Measurements from ENCODE around the gene TNPO2. TPM values are rescaled to one million over a fixed set of nuclear protein-coding genes. Genes with fewer than 3 reads are reported as not detected.

The TNPO2 gene
- total RNA-seq, 2 experiments from 2014 or later = 145 to 148 TPM

- POLR2A ChIA-PET = interaction anchor here (0.7 to 1.2 kb wide), 2 partner anchors 10 to 17 kb away, joined by 4 to 21 read pairs; no protein-coding TSS in a partner anchor
- CTCF ChIA-PET = interaction anchor here (1.0 to 1.2 kb wide), 2 partner anchors 26 to 66 kb away, joined by 4 read pairs; a partner anchor contains a TSS
Observed at GRCh38 chr19:12695514-12695913, 28.2 kb downstream of the TNPO2 start.

- POLR2A ChIA-PET = interaction anchor here (0.7 kb wide), 1 partner anchor 17 kb away, joined by 4 read pairs; no protein-coding TSS in a partner anchor
- CTCF ChIA-PET = interaction anchor here (1.2 kb wide), 1 partner anchor 66 kb away, joined by 4 read pairs; no protein-coding TSS in a partner anchor
Observed at GRCh38 chr19:12695096-12695495, 28.6 kb downstream of the TNPO2 start.

GRCh38 chr19:12694641-12695040 lies 29.1 kb downstream of the TNPO2 start:
- ChIA-PET CTCF (no interaction called here), POLR2A (interaction anchor here (1.0 kb wide), 1 partner anchor 28 kb away, joined by 7 read pairs; no protein-coding TSS in a partner anchor)

GRCh38 chr19:12692960-12693359 lies 30.8 kb downstream of the TNPO2 start:
- ChIA-PET POLR2A (no interaction called here), CTCF (no interaction called here)

GRCh38 chr19:12689581-12690216 lies 34.0 kb downstream of the TNPO2 start:
- CTCF ChIA-PET = interaction anchor here (1.2 kb wide), 1 partner anchor 158 kb away, joined by 3 read pairs; no protein-coding TSS in a partner anchor
- POLR2A ChIA-PET = no interaction called here

GRCh38 chr19:12689012-12689411 lies 34.7 kb downstream of the TNPO2 start:
- POLR2A ChIA-PET = no interaction called here
- CTCF ChIA-PET = no interaction called here

- CTCF ChIA-PET = interaction anchor here (1.1 kb wide), 1 partner anchor 124 kb away, joined by 3 read pairs; no protein-coding TSS in a partner anchor
- POLR2A ChIA-PET = interaction anchor here (0.6 kb wide), 1 partner anchor 160 kb away, joined by 3 read pairs; no protein-coding TSS in a partner anchor
Observed at GRCh38 chr19:12687496-12688196, 36.1 kb downstream of the TNPO2 start, which contains the start of gene GNG14. TSS of gene GNG14 (plus strand) at chr19:12687998. CDS start at chr19:12688049, 51 bp downstream.

- ChIA-PET POLR2A (interaction anchor here (0.6 to 1.3 kb wide), 3 partner anchors 10 to 48 kb away, joined by 3 to 21 read pairs (median 3); partner anchors contain the start of gene FBXW9), CTCF (no interaction called here)
Observed at GRCh38 chr19:12685831-12686230, 37.9 kb downstream of the TNPO2 start.

- ChIA-PET POLR2A (interaction anchor here (0.6 to 1.6 kb wide), 11 partner anchors 9 to 1306 kb away, joined by 3 to 7 read pairs (median 4); partner anchors contain the start of gene TNPO2), CTCF (interaction anchor here (0.6 to 1.8 kb wide), 9 partner anchors 9 to 118 kb away, joined by 3 to 9 read pairs (median 4); partner anchors contain the start of genes FBXW9, JUNB, MAN2B1 and WDR83)
Observed at GRCh38 chr19:12681074-12681987, 42.4 kb downstream of the TNPO2 start, which contains the start of gene DHPS. TSS of gene DHPS (minus strand) at chr19:12681880. CDS start at chr19:12681766, 114 bp downstream.

- ChIA-PET CTCF (interaction anchor here (1.1 to 1.8 kb wide), 3 partner anchors 9 to 98 kb away, joined by 3 to 6 read pairs (median 5); partner anchors contain the start of gene TRIR), POLR2A (interaction anchor here (0.8 to 1.6 kb wide), 2 partner anchors 113 to 1245 kb away, joined by 3 to 5 read pairs; partner anchors contain the start of gene PRKCSH)
Observed at GRCh38 chr19:12680034-12680433, 43.7 kb downstream of the TNPO2 start.

GRCh38 chr19:12678039-12678438 lies 45.7 kb downstream of the TNPO2 start:
- ChIA-PET POLR2A (interaction anchor here (0.5 to 0.7 kb wide), 4 partner anchors 17 to 829 kb away, joined by 3 to 4 read pairs (median 3); no protein-coding TSS in a partner anchor), CTCF (interaction anchor here (2.2 kb wide), 1 partner anchor 9 kb away, joined by 10 read pairs; a partner anchor contains a TSS)

GRCh38 chr19:12676928-12677327 lies 46.8 kb downstream of the TNPO2 start:
- ChIA-PET POLR2A (no interaction called here), CTCF (interaction anchor here (0.6 to 2.2 kb wide), 8 partner anchors 8 to 444 kb away, joined by 3 to 10 read pairs (median 3); partner anchors contain the start of genes MAN2B1, TRIR and WDR83)

- ChIA-PET CTCF (interaction anchor here (0.6 to 1.4 kb wide), 7 partner anchors 10 to 443 kb away, joined by 3 to 9 read pairs (median 3); partner anchors contain the start of genes MAN2B1, TRIR and WDR83), POLR2A (no interaction called here)
Observed at GRCh38 chr19:12676384-12676792, 47.3 kb downstream of the TNPO2 start.

- ChIA-PET CTCF (interaction anchor here (1.1 to 1.4 kb wide), 5 partner anchors 10 to 172 kb away, joined by 3 to 9 read pairs (median 3); partner anchors contain the start of genes MAN2B1 and WDR83), POLR2A (no interaction called here)
Observed at GRCh38 chr19:12675940-12676339, 47.8 kb downstream of the TNPO2 start.

- POLR2A ChIA-PET = no interaction called here
Observed at GRCh38 chr19:12675399-12675798, 48.3 kb downstream of the TNPO2 start.

GRCh38 chr19:12672744-12673143 lies 51.0 kb downstream of the TNPO2 start:
- CTCF ChIA-PET = interaction anchor here (0.6 to 2.9 kb wide), 11 partner anchors 8 to 213 kb away, joined by 3 to 9 read pairs (median 4); partner anchors contain the start of genes DHPS, FBXW9 and TNPO2

More at GRCh38 chr19:12675399-12675798, 48.3 kb downstream of the TNPO2 start:
- CTCF ChIA-PET = interaction anchor here (1.1 kb wide), 1 partner anchor 35 kb away, joined by 6 read pairs; no protein-coding TSS in a partner anchor

GRCh38 chr19:12670159-12670928 lies 53.4 kb downstream of the TNPO2 start:
- CTCF ChIA-PET = interaction anchor here (1.5 to 2.9 kb wide), 4 partner anchors 8 to 31 kb away, joined by 5 to 10 read pairs (median 8); partner anchors contain the start of gene DHPS

More at GRCh38 chr19:12672744-12673143, 51.0 kb downstream of the TNPO2 start:
- POLR2A ChIA-PET = interaction anchor here (1.0 kb wide), 1 partner anchor 9 kb away, joined by 3 read pairs; the partner anchor contains the start of gene DHPS

More at GRCh38 chr19:12670159-12670928, 53.4 kb downstream of the TNPO2 start:
- POLR2A ChIA-PET = interaction anchor here (0.6 kb wide), 1 partner anchor 15 kb away, joined by 3 read pairs; no protein-coding TSS in a partner anchor

Data from activated CD8-positive, alpha-beta memory T cell treated with anti-CD3 and anti-CD28 coated beads for 36 hours (primary cell).